Hepatic stellate cell (primary cell): Measurements from ENCODE around the gene STK11.
"Not testable (repeated sequence)": the region's sequence is repeated elsewhere in the genome, so short reads cannot be mapped to it uniquely, and the experiment has no call there.

ENCODE experiments used
- DNase-seq: peaks from one replicate; pipeline ENCODE4 v3.0.0; 2011; ENCODE audit warnings: low spot score

STK11 gene

GRCh38 chr19:1208830-1209229 is 3.3 kb downstream of the STK11 start:
- DNase-seq, result not testable (repeated sequence)

DNA sequence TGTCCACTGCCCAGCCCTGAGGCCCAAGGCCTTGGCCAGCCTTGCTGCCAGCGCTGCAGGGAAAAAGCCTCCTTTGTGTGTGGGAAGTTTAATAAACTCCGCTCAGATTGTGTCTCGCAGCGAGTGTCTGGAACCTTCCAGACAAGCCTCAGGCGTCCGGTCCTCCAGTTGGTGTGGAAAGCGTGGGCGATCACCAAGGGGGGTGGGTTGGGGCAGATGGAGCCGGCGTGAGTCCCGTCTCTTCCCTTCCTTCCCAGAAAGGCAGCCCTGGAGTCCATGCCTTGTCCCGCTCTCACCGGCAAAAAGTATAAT is 4.6 kb downstream of the STK11 start:
- no peak for DNase-seq

- DNase-seq, result no peak
These were observed 6.1 kb downstream of the STK11 start for GRCh38 chr19:1211494-1212234.

DNA sequence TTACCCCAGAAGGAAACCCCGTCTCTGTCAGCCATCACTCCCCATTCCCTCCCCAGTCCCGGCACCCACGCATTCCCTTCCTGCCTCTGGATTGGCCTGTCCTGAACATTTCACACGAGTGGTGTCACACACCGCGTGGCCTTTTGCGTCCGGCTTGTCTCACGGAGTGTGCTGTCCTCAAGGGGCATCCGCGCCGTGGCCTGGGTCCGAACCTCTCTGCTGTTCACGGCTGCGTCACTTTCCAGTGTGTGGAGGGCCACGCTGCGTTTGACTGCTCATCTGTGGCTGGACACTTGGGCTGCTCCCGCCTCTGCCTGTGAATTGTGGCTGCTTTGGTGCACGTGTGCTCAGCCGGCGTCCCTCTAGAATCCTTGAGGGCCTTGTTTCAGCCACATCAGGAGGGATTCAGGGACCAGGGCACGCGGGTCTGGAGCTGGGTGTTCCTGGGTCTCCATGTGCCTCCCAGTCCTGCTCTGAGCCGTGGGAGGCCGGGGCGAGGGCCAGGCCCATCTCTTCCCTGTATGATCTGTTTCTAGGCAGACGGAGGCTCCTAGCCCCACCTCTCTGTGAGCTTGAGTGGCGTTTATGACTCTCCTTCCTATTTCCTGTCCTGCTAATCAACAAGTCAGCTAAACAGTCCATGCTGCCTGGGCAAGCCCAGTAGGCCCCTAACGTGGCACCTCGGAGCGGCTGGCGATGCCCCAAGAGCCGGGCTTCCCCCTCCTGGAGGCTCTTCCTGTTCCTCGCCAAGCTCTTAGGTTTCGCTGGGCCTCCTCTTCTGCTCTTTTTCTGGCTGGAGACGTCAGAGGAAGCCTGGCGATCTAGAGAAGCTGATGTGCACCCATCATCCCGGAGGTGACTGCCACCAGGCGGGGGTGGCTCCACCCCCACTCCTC is 8.1 kb downstream of the STK11 start:
- DNase-seq, result peak; percentile 68

- no peak for DNase-seq
These were observed 8.8 kb downstream of the STK11 start for GRCh38 chr19:1214299-1214861.

DNA sequence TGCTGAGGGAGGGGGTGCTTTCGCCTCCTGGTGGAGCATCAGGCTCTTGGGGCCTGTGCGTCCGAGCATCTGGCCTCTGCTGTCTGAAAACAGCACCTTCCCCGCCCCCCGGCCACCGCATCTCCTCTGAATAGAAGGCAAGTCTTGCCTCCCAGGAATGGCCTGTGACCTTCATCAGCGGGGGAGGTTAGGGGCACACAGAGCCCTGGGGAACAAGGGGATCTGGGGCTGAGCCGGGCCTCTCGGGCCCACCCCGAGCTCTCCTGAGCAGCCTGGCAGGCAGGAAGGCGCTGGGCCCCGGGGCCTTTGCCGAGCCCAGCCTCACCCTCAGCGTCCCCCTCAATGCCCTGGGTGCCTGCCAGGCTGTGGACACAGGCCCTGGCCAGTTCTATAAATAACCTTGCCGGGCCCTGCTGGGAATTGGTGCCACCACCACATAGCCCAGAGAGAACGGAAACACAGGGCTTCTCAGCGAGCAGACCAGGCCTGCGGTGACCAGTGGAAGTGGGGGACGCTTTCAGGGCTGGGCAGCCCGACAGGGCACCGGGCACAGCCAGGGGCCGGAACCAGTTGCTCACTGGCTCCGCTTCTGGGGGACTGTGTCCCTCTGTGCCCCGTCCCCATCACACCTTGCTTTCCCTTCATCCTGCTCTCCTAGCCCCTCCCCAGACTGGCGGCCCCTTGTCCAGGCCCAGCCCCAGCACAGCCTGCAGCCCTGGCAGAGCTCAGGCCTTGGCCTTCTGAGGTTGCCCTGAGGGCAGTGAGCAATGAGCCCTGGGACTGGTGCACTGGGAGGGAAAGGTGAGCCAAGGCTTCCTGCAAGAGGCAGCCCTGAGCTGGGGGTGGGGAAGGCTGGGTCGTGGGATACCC is 9.5 kb downstream of the STK11 start:
- DNase-seq, result peak; percentile 77

GRCh38 chr19:1216756-1217155 is 11.2 kb downstream of the STK11 start:
- no peak for DNase-seq

GRCh38 chr19:1217366-1217765 is 11.8 kb downstream of the STK11 start:
- no peak for DNase-seq

DNA sequence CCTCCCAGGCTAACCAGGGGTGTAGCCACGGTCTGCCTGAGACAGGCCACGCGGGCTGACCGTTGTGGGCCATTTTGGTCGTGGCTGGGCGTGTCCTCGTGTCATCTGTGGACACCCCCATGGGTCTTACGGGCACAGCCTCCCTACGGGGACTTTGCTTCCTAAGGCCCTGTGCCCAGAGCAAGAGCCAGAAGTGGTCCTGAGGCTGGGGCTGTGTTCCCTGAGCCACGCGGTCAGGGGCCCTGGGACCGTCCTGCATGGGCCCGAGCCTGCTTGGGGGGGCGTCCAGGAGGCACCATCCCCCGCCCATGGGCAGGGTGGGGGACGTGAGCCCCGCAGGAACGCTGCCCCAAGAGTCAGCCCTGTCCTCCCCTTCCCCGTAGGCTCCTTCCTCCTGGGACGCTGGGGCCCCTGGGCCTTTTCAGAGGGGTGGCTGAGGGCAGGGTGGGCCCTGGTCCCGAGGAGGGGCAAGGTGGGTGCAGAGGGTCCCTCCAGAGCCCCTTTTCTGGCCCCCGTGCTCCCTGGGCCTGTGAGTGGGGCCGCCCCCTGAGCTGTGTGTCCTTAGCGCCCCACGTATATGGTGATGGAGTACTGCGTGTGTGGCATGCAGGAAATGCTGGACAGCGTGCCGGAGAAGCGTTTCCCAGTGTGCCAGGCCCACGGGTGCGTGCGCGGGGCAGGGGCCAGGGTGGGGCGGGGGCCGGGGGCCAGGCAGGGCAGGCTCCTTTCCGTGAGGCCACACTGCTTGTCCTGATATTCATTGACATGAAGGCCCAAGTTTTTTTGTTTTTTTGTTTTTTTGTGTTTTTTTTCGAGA is 13.4 kb downstream of the STK11 start:
- DNase-seq, result no peak

- DNase-seq, result no peak
These were observed 14.4 kb downstream of the STK11 start for GRCh38 chr19:1219786-1220476.

DNA sequence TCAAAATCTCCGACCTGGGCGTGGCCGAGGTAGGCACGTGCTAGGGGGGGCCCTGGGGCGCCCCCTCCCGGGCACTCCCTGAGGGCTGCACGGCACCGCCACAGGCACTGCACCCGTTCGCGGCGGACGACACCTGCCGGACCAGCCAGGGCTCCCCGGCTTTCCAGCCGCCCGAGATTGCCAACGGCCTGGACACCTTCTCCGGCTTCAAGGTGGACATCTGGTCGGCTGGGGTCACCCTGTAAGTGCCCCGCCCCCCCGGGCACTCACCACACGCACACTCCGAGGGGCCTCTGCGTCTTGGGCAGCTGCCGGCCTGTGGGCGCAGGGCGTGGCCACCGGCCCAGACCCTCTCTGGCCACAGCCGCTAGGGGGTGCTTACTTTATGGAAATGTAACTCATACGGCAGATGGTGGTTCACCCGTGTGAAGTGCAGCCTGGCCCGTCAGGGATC is 14.9 kb downstream of the STK11 start:
- no peak for DNase-seq

DNA sequence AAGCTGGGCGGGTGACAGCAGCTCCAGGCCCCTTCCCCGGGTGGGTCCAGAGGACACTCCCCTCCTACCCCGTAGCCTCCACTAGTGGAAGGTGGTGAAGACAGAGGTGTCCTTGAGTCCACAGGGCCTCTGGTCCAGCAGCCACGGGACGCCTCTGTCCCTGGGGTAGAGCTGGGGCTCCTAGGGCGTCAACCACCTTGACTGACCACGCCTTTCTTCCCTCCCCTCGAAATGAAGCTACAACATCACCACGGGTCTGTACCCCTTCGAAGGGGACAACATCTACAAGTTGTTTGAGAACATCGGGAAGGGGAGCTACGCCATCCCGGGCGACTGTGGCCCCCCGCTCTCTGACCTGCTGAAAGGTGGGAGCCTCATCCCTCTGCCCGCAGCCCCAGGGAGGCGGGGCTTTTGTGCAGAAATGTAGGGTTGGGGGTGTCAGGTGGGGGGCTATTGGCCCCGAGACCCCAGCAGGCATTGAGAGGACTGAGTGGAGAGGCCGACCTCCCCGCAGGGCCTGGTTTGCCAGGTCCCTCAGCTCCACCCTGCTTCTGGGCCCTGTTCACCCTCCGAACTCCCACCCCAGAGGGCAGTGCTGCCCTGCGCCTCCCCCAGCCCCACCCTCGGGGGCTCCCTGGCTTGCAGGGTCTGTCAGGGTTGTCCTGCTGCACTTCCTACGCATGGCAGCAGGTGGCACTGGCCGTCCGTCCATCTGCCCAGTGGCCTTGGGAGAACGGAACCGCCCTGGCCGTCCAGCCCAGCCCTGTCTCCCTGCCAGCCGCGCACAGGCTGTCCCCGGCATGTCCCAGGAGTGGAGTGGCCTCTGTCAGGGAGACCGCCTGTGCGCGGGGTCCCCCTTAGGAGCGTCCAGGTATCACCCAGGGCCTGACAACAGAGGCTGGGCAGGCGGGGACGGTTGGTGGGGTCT is 15.7 kb downstream of the STK11 start:
- DNase-seq, result peak; percentile 71

DNA sequence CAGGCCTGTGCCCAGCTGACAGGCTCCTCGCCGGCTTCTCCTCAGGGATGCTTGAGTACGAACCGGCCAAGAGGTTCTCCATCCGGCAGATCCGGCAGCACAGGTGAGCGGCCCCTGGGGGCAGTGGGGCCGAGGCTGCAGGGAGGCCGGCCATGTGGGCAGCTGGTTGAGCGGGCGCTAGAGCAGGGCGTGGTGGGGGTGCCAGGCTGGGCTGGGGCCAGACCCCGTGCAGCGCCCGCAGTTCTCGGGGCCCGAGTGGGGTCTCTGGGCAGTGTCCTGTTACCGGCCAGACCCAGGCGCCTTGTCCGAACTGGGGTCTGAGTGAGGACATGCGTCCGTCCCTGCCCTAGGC is 16.3 kb downstream of the STK11 start:
- no peak for DNase-seq

DNA sequence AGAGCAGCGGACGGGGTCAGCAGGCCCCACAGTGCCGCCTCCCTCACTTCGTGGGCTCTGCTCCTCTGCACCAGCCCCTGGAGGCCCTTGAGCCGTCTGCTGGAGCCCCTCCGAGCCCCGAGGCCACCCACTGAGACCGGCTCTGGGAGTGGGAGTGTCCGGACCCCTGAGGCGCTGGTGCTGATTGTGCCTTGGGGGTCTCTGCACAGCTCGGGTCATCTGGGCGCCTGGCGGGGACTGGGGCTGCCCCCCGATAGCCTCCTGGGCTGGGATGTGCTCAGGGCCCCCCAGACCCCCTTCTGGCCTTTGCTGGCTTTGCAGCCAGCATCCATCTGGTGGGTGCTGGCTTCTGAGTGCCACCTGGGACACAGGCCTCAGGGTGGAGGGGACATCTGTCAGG is 16.8 kb downstream of the STK11 start:
- no peak for DNase-seq

GRCh38 chr19:1223018-1223855 is 17.7 kb downstream of the STK11 start:
- peak; percentile 69 for DNase-seq

DNA sequence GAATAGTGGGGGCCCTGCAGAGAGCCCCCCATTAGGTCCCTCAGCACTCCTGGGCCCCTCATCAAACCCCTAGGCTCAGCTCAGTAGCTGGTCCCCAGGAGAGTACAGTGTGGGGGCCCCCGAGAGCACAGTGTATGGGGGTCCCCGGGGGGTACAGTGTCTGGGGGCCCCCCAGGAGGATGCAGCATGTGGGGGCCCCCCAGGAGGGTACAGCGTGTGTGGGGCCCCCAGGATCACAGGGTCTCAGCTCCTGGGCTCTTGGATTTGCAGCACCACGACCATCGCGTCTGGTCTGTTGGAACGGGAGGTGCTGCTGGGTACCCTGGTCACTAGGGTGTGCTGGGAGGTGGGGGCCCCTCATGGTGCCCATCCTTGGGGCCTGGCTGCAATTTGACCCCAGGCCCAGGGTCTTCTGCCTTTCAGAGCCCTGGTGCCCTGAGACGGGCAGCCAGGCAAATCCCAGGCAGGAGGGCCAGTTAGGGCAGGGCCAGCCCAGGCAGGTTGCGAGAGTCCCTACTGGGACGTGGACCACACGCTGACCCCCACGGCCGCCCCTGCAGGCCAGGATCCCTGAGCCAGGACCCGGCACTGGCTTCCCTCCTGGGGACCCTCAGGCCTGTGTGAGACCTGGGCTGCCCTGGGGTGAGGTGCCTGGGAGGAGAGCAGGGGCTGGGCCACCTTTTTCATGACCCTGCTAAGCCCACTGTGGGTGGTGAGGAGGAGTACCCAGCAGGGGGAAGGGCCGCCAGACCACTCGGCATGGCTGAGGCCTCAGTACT is 18.7 kb downstream of the STK11 start:
- no peak for DNase-seq

DNA sequence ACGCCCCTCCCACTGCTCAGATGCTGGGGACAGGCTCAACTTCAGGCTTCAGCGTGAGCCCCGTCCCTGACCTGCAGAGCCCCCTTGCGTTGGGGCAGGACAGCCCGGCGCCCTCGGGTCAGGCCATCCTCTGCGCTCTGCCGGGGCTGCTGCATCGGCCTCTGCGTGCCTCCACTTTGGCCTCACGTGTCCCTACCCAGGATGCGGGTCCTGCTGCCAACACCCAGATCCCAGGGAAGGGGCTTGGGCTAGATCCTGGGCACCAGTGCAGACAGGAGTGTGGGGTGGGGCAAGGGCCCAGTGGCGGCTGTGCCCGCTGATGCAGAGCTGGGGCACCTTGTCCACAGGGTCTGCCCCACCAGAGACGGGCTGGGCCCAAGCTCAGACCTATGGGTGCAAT is 19.3 kb downstream of the STK11 start:
- DNase-seq, result no peak
